HL-60/S4 treated with retinoic acid at 250 ng/mL for 4 days and 3 days (cell line): ENCODE results near the gene EPHB6.

Experiments
- in situ Hi-C: fragments of 300-500 bp; cut with MboI; formaldehyde crosslinking; loops from 2 replicates; pipeline ENCODE4 v1.7.0; 2022; ENCODE audit warnings: low sequenced_read_pairs

Gene EPHB6

GRCh38 chr7:142874409-142874808 lies 19.5 kb downstream of the EPHB6 start:
- in situ Hi-C loops = loop anchor here (25.0 kb wide), 1 partner anchor 338 kb away; the partner anchor contains the start of gene TAS2R40

- in situ Hi-C loops = loop anchor here (25.0 kb wide), 1 partner anchor 337 kb away; the partner anchor contains the start of gene TAS2R40
These were observed 20.0 kb downstream of the EPHB6 start for GRCh38 chr7:142874837-142875236.

- in situ Hi-C loops = no loop called here
These were observed 20.6 kb downstream of the EPHB6 start for GRCh38 chr7:142875456-142875855.

GRCh38 chr7:142876236-142876960 lies 21.5 kb downstream of the EPHB6 start:
- in situ Hi-C loops = no loop called here

- in situ Hi-C loops = no loop called here
These were observed 22.4 kb downstream of the EPHB6 start for GRCh38 chr7:142876991-142877910.

GRCh38 chr7:142878315-142878714 lies 23.4 kb downstream of the EPHB6 start:
- in situ Hi-C loops = no loop called here

- in situ Hi-C loops = no loop called here
These were observed 24.2 kb downstream of the EPHB6 start for GRCh38 chr7:142879060-142879459.

- in situ Hi-C loops = no loop called here
These were observed 26.1 kb downstream of the EPHB6 start for GRCh38 chr7:142880876-142881505.

- in situ Hi-C loops = no loop called here
These were observed 26.9 kb downstream of the EPHB6 start for GRCh38 chr7:142881586-142882337.

- in situ Hi-C loops = no loop called here
These were observed 27.4 kb downstream of the EPHB6 start for GRCh38 chr7:142882338-142882678.

GRCh38 chr7:142883145-142883544 lies 28.3 kb downstream of the EPHB6 start:
- in situ Hi-C loops = no loop called here

- in situ Hi-C loops = no loop called here
These were observed 28.9 kb downstream of the EPHB6 start for GRCh38 chr7:142883571-142884285.

- in situ Hi-C loops = no loop called here
These were observed 29.4 kb downstream of the EPHB6 start for GRCh38 chr7:142884286-142884640.

GRCh38 chr7:142885311-142886230 lies 30.7 kb downstream of the EPHB6 start, which contains the start of gene TRPV6:
Gene TRPV6 (minus strand): TSS chr7:142885745.
- in situ Hi-C loops = no loop called here

- in situ Hi-C loops = no loop called here
These were observed 32.0 kb downstream of the EPHB6 start for GRCh38 chr7:142886866-142887265.

- in situ Hi-C loops = no loop called here
These were observed 32.6 kb downstream of the EPHB6 start for GRCh38 chr7:142887282-142888015.

- in situ Hi-C loops = no loop called here
These were observed 34.9 kb downstream of the EPHB6 start for GRCh38 chr7:142889816-142890215.

- in situ Hi-C loops = no loop called here
These were observed 36.1 kb downstream of the EPHB6 start for GRCh38 chr7:142890874-142891485.
